ENCODE measurements around the gene ACTA2.

- no peak for TF ChIP-seq EZH2 (IDR thresholded peaks at IDR 0.05; ENCODE audit: borderline replicate concordance, insufficient read depth, low read depth, low read length, poor library complexity, severe bottlenecking)
- no peak for TF ChIP-seq CTCF (IDR thresholded peaks at IDR 0.05)
Observed at GRCh38 chr10:88975377-88975720, 22.8 kb upstream of the ACTA2 start.
